SJCRH30 (cell line): ENCODE results near the gene KIF13A. TPM values are rescaled to one million over a fixed set of nuclear protein-coding genes. Genes with fewer than 3 reads are reported as not detected.
A peak's percentile ranks its signal among the peaks of the same experiment; 100 is the strongest.
"Not testable (repeated sequence)": the region's sequence is repeated elsewhere in the genome, so short reads cannot be mapped to it uniquely, and the experiment has no call there.

Experiments used
- DNase-seq, 2 experiments: peaks; one replicate each; pipeline ENCODE4 v3.0.0-alpha.2; 2015 to 2020
- H3K27ac ChIP-seq: fragments of 250-450 bp; sonication (Bioruptor Pico); 2 replicates; pipeline ENCODE4 v1.5.1; 2020; ENCODE audit warnings: mild to moderate bottlenecking, moderate library complexity
- H3K27me3 ChIP-seq: fragments of 250-450 bp; sonication (Bioruptor Pico); 2 replicates; pipeline ENCODE4 v1.5.1; 2020; ENCODE audit warnings: mild to moderate bottlenecking, moderate library complexity
- H3K36me3 ChIP-seq: fragments of 250-450 bp; sonication (Bioruptor Pico); 2 replicates; pipeline ENCODE4 v1.5.1; 2020; ENCODE audit warnings: mild to moderate bottlenecking, moderate library complexity
- H3K4me1 ChIP-seq: fragments of 250-450 bp; sonication (Bioruptor Pico); 2 replicates; pipeline ENCODE4 v1.5.1; 2020; ENCODE audit warnings: mild to moderate bottlenecking, moderate library complexity
- H3K4me3 ChIP-seq: fragments of 250-450 bp; sonication (Bioruptor Pico); 2 replicates; pipeline ENCODE4 v1.5.1; 2020; ENCODE audit warnings: mild to moderate bottlenecking, moderate library complexity
- H3K9me3 ChIP-seq: fragments of 250-450 bp; sonication (Bioruptor Pico); replicated peaks from 2 replicates; pipeline ENCODE4 v1.5.1; 2020; ENCODE audit warnings: mild to moderate bottlenecking, moderate library complexity
- total RNA-seq: library from RNA; depleted of rRNA; stranded (reverse); fragments of >200 nt; shearing (Covaris generic); gene quantifications from 2 replicates; pipeline ENCODE4 v1.2.3, GENCODE V29; 2014

KIF13A gene
- total RNA-seq, 1 experiment from 2014 or later, result 13.3 TPM

GRCh38 chr6:17894905-17895304 is 92.5 kb downstream of the KIF13A start:
- Histone ChIP-seq H3K27ac (no peak overlapping the region), H3K4me1 (no peaks in the 10 kb centered on the region), H3K36me3 (0 out of 2 replicates have a peak, but pooled peaks cover 4% of the 10 kb centered on the region), H3K27me3 (no peaks in the 10 kb centered on the region), H3K4me3 (no peak overlapping the region), H3K9me3 (peaks cover 10% of the 10 kb centered on the region)
- no peak for DNase-seq

DNA sequence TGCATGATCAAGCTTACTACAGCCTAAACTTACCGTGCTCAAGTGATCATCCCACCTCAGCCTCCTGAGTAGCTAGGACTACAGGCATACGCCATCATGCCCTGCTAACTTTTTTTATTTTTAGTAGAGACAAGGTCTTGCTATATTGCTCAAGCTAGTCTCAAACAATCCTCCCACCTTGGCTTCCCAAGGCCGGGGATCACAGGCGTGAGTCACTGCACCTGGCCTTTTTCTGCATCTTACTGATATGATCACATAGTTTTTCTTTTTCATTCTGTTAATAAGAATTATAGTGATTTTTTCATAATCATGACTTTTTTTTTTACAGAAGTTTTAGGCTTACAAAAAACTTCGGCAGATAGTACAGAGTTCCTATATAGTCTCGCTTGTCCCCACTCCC is 93.2 kb downstream of the KIF13A start:
- H3K27ac ChIP-seq, result no peak overlapping the region
- H3K4me1 ChIP-seq, result no peaks in the 10 kb centered on the region
- peaks cover 10% of the 10 kb centered on the region for H3K9me3 ChIP-seq
- no peak overlapping the region for H3K4me3 ChIP-seq
- H3K36me3 ChIP-seq, result 0 out of 2 replicates have a peak, but pooled peaks cover 4% of the 10 kb centered on the region
- no peak for DNase-seq
- H3K27me3 ChIP-seq, result no peaks in the 10 kb centered on the region

- H3K4me1 ChIP-seq, result no peaks in the 10 kb centered on the region
- no peak overlapping the region for H3K27ac ChIP-seq
- no peak overlapping the region for H3K4me3 ChIP-seq
- H3K36me3 ChIP-seq, result 0 out of 2 replicates have a peak, but pooled peaks cover 4% of the 10 kb centered on the region
- DNase-seq, result no peak
- no peaks in the 10 kb centered on the region for H3K27me3 ChIP-seq
- peaks cover 10% of the 10 kb centered on the region for H3K9me3 ChIP-seq
Observed at GRCh38 chr6:17892097-17892686, 95.2 kb downstream of the KIF13A start.

GRCh38 chr6:17890309-17890708 is 97.1 kb downstream of the KIF13A start:
- H3K9me3 ChIP-seq, result peaks cover 9% of the 10 kb centered on the region
- no peaks in the 10 kb centered on the region for H3K4me1 ChIP-seq
- no peaks in the 10 kb centered on the region for H3K27me3 ChIP-seq
- H3K27ac ChIP-seq, result no peak overlapping the region
- H3K36me3 ChIP-seq, result 0 out of 2 replicates have a peak, but pooled peaks cover 4% of the 10 kb centered on the region
- no peak overlapping the region for H3K4me3 ChIP-seq
- DNase-seq, result no peak

DNA sequence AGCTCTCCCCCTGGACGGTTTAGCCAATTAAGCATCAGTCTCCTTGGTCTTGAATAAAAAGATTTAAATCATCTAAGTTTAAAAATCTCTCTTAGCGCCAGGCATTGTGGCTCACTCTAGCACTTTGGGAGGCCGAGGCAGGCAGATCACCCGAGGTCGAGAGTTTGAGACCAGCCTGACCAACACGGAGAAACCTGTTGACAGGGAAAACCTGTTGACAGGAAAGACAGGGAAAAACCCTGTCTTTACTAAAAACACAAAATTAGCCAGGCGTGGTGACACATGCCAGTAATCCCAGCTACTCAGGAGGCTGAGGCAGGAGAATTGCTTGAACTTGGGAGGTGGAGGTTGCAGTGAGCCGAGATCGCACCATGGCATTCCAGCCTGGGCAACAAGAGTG is 97.7 kb downstream of the KIF13A start:
- not testable (repeated sequence) for DNase-seq, H3K4me3 ChIP-seq, H3K27ac ChIP-seq, H3K9me3 ChIP-seq, H3K27me3 ChIP-seq, H3K36me3 ChIP-seq, H3K4me1 ChIP-seq

- H3K27ac ChIP-seq, result no peak overlapping the region
- H3K4me3 ChIP-seq, result no peak overlapping the region
- H3K27me3 ChIP-seq, result no peaks in the 10 kb centered on the region
- no peaks in the 10 kb centered on the region for H3K9me3 ChIP-seq
- no peak for DNase-seq
- H3K36me3 ChIP-seq, result no peaks in the 10 kb centered on the region
- no peaks in the 10 kb centered on the region for H3K4me1 ChIP-seq
Observed at GRCh38 chr6:17886891-17887290, 100.5 kb downstream of the KIF13A start.

DNA sequence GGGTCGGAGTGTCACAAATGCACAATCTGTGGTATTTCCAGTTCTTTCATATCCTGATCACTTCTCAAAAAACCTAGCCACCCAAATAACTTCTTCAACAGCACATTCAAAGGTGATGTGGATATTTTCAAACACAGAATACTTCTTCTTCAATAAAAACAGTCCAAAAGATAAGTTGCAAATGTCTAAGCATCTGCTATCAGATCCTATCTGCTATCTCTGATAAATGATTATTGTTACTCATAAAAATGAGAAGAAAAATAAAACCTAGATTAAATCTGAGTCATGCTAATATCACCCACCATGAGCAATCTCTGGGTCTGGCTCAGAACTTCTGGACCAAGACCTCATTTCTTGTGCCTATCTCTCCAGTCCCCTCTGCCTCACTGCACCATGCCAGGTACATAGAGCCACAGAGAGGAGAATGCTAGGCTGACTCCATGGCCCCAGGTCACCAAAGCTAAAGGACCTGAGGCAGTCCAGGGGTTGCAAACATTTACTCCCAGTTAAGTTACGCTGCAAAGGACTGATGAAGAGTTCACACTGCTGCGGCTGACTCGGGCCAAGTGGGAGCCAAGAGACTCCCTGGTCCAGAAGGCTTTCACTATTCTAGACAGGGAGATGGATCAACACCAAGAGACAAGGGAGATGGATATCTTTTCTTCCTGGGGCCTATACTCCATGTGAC is 101.4 kb downstream of the KIF13A start:
- Histone ChIP-seq H3K9me3 (no peaks in the 10 kb centered on the region), H3K27me3 (no peaks in the 10 kb centered on the region), H3K36me3 (no peaks in the 10 kb centered on the region), H3K4me3 (no peak overlapping the region), H3K27ac (no peak overlapping the region), H3K4me1 (no peaks in the 10 kb centered on the region)
- DNase-seq, result no peak

- H3K4me1 ChIP-seq, result no peaks in the 10 kb centered on the region
- H3K36me3 ChIP-seq, result no peaks in the 10 kb centered on the region
- H3K27me3 ChIP-seq, result no peaks in the 10 kb centered on the region
- H3K27ac ChIP-seq, result no peak overlapping the region
- no peak overlapping the region for H3K4me3 ChIP-seq
- DNase-seq, result no peak
- no peaks in the 10 kb centered on the region for H3K9me3 ChIP-seq
Observed at GRCh38 chr6:17884498-17885478, 102.6 kb downstream of the KIF13A start.

GRCh38 chr6:17883665-17884497 is 103.6 kb downstream of the KIF13A start:
- no peaks in the 10 kb centered on the region for H3K36me3 ChIP-seq
- H3K4me3 ChIP-seq, result no peak overlapping the region
- no peak for DNase-seq
- no peak overlapping the region for H3K27ac ChIP-seq
- H3K4me1 ChIP-seq, result no peaks in the 10 kb centered on the region
- no peaks in the 10 kb centered on the region for H3K27me3 ChIP-seq
- no peaks in the 10 kb centered on the region for H3K9me3 ChIP-seq

- no peak for DNase-seq
- Histone ChIP-seq H3K27ac (no peak overlapping the region), H3K4me3 (no peak overlapping the region), H3K9me3 (no peaks in the 10 kb centered on the region), H3K4me1 (peaks cover 9% of the 10 kb centered on the region), H3K27me3 (no peaks in the 10 kb centered on the region), H3K36me3 (no peaks in the 10 kb centered on the region)
Observed at GRCh38 chr6:17881085-17881858, 106.2 kb downstream of the KIF13A start.

DNA sequence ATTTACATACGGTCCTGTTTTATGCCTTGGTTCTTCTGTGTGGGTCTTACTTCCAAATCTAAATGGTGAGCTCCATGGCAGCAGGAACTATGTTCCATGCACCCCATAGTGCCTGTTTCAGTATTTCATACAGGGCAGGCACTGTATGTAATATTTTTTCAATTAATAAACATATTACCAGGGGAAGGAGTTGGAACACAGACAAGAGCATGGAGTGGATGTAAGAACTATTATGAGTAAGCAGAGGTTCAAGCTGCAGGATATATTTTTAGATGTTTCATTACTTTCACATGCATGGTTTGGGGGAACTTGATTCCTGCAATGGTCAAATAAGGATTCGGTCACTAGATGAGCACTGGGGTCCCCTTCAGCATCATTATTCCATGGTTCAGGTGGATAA is 108.3 kb downstream of the KIF13A start:
- H3K4me1 ChIP-seq, result peaks cover 17% of the 10 kb centered on the region
- no peak overlapping the region for H3K27ac ChIP-seq
- H3K36me3 ChIP-seq, result no peaks in the 10 kb centered on the region
- no peaks in the 10 kb centered on the region for H3K9me3 ChIP-seq
- H3K4me3 ChIP-seq, result no peak overlapping the region
- no peak for DNase-seq
- H3K27me3 ChIP-seq, result no peaks in the 10 kb centered on the region

DNA sequence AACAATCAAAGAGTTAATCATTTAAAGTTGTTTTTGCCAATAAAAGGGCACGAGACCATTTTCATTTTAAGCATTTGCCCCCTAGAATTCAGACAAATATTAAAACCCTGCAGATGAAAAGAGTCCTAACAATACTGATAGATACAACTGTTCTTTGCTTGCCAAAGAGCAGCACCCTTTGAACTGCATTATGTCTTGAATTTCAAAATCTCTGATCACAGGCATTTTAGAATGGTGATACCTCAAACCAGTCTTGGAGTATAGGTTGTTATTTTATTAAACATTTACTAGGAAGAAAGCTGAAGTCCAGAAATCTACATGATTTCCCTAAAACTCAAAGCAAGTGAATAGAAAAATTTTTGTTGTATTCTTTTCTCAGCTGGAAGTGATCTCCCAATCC is 108.7 kb downstream of the KIF13A start:
- H3K27ac ChIP-seq, result no peak overlapping the region
- no peaks in the 10 kb centered on the region for H3K36me3 ChIP-seq
- no peaks in the 10 kb centered on the region for H3K9me3 ChIP-seq
- no peak overlapping the region for H3K4me3 ChIP-seq
- peaks cover 17% of the 10 kb centered on the region for H3K4me1 ChIP-seq
- H3K27me3 ChIP-seq, result no peaks in the 10 kb centered on the region
- no peak for DNase-seq

GRCh38 chr6:17877895-17878440 is 109.5 kb downstream of the KIF13A start:
- H3K36me3 ChIP-seq, result no peaks in the 10 kb centered on the region
- peak overlapping the region; percentile 68 for H3K27ac ChIP-seq
- H3K4me3 ChIP-seq, result no peak overlapping the region; the same call in 1 of the 2 replicates
- peaks cover 19% of the 10 kb centered on the region for H3K4me1 ChIP-seq
- H3K27me3 ChIP-seq, result no peaks in the 10 kb centered on the region
- no peak for DNase-seq
- H3K9me3 ChIP-seq, result no peaks in the 10 kb centered on the region
